Cardiac muscle cell (in vitro differentiated cells and primary cell): ENCODE measurements around the gene CLCN4. TPM values are rescaled to one million over a fixed set of nuclear protein-coding genes. Genes with fewer than 3 reads are reported as not detected.

ENCODE experiments used
- DNase-seq, 2 donors: peaks; one replicate each; pipeline versions ENCODE4 v3.0.0 to v3.0.0-alpha.2; 2010 to 2017; ENCODE audit warnings: low read depth in 1 of 2, low spot score in 1 of 2
- H3K27ac ChIP-seq: fragments of 200-600 bp; sonication (generic); 2 replicates; pipeline ENCODE4 v1.5.1; 2016
- H3K27me3 ChIP-seq: fragments of 200-600 bp; sonication (generic); 2 replicates; pipeline ENCODE4 v1.6.0; 2016; ENCODE audit warnings: control low read depth
- H3K36me3 ChIP-seq: fragments of 200-600 bp; sonication (generic); 2 replicates; pipeline ENCODE4 v1.5.1; 2016; ENCODE audit warnings: control low read depth
- H3K4me1 ChIP-seq: fragments of 200-600 bp; sonication (generic); 2 replicates; pipeline ENCODE4 v1.8.1; 2017; ENCODE audit warnings: low read depth, mild to moderate bottlenecking, mixed run types
- H3K4me3 ChIP-seq: fragments of 200-600 bp; sonication (generic); 2 replicates; pipeline ENCODE4 v1.5.1; 2016; ENCODE audit warnings: mild to moderate bottlenecking
- H3K9me3 ChIP-seq: fragments of 200-600 bp; sonication (generic); 2 replicates; pipeline ENCODE4 v1.5.1; 2017; ENCODE audit warnings: low read depth, mild to moderate bottlenecking, control low read depth
- CTCF ChIP-seq: IDR thresholded peaks from 2 replicates; pipeline ENCODE4 v1.5.1; 2012; ENCODE audit warnings: low read depth, mild to moderate bottlenecking, low read length
- polyA plus RNA-seq: library from polyadenylated mRNA; unstranded; fragments of >200 nt; fragmentation: Nextera tagmentation; extraction: Ambion mirVana; gene quantifications from 2 replicates; pipeline ENCODE4 v1.2.1, GENCODE V29; 2016
- total RNA-seq: library from RNA; depleted of rRNA; stranded (reverse); fragments of >200 nt; gene quantifications from 2 replicates; pipeline ENCODE4 v1.2.3, GENCODE V29; 2016

CLCN4 gene
- total and polyA plus RNA-seq, 2 experiments from 2014 or later: 7.8 to 15.2 TPM

- H3K27ac ChIP-seq: no peak overlapping the region
- H3K27me3 ChIP-seq: no peaks in the 10 kb centered on the region
- no peaks in the 10 kb centered on the region for H3K9me3 ChIP-seq
- no peak for TF ChIP-seq CTCF
- no peak overlapping the region for H3K4me3 ChIP-seq
- H3K36me3 ChIP-seq: no peaks in the 10 kb centered on the region
- no peaks in the 10 kb centered on the region for H3K4me1 ChIP-seq
- no peak for DNase-seq
Measured at GRCh38 chrX:10121787-10122186, 35.0 kb upstream of the CLCN4 start.

GRCh38 chrX:10124506-10125247 lies 32.1 kb upstream of the CLCN4 start:
- H3K27ac ChIP-seq: no peak overlapping the region
- H3K36me3 ChIP-seq: no peaks in the 10 kb centered on the region
- no peak overlapping the region for H3K4me3 ChIP-seq
- H3K9me3 ChIP-seq: no peaks in the 10 kb centered on the region
- TF ChIP-seq CTCF: no peak
- no peaks in the 10 kb centered on the region for H3K27me3 ChIP-seq
- no peak for DNase-seq
- H3K4me1 ChIP-seq: no peaks in the 10 kb centered on the region

- Histone ChIP-seq H3K4me3 (no peak overlapping the region), H3K4me1 (no peaks in the 10 kb centered on the region), H3K36me3 (no peaks in the 10 kb centered on the region), H3K27me3 (no peaks in the 10 kb centered on the region), H3K9me3 (no peaks in the 10 kb centered on the region), H3K27ac (no peak overlapping the region)
- DNase-seq: no peak
- TF ChIP-seq CTCF: no peak
Measured at GRCh38 chrX:10125248-10125615, 31.5 kb upstream of the CLCN4 start.

GRCh38 chrX:10126044-10126443 lies 30.7 kb upstream of the CLCN4 start:
- DNase-seq: no peak
- Histone ChIP-seq H3K27ac (no peak overlapping the region), H3K36me3 (no peaks in the 10 kb centered on the region), H3K4me1 (no peaks in the 10 kb centered on the region), H3K9me3 (no peaks in the 10 kb centered on the region), H3K27me3 (no peaks in the 10 kb centered on the region), H3K4me3 (no peak overlapping the region)
- no peak for TF ChIP-seq CTCF

GRCh38 chrX:10126834-10127233 lies 29.9 kb upstream of the CLCN4 start:
- H3K27me3 ChIP-seq: no peaks in the 10 kb centered on the region
- H3K9me3 ChIP-seq: no peaks in the 10 kb centered on the region
- no peaks in the 10 kb centered on the region for H3K36me3 ChIP-seq
- H3K27ac ChIP-seq: no peak overlapping the region
- no peak for TF ChIP-seq CTCF
- DNase-seq: no peak
- H3K4me3 ChIP-seq: no peak overlapping the region
- H3K4me1 ChIP-seq: no peaks in the 10 kb centered on the region
